SKM-1 (cell line): ENCODE measurements around the gene STK17B.
A peak's percentile ranks its signal among the peaks of the same experiment; 100 is the strongest.

Source experiments
- DNase-seq: peaks from one replicate; lab custom pipeline; 2025; ENCODE audit not compliant: unreplicated experiment; lab: John Stamatoyannopoulos, UW

The STK17B gene

GRCh38 chr2:196184921-196185320, 13.5 kb upstream of the STK17B start:
- no peak for DNase-seq

- no peak for DNase-seq
These were observed 12.3 kb upstream of the STK17B start for GRCh38 chr2:196183528-196184231.

GRCh38 chr2:196183172-196183473, 11.7 kb upstream of the STK17B start:
- no peak for DNase-seq

- no peak for DNase-seq
These were observed 11.2 kb upstream of the STK17B start for GRCh38 chr2:196182439-196183171.

GRCh38 chr2:196181484-196181883, 10.1 kb upstream of the STK17B start:
- no peak for DNase-seq

DNA sequence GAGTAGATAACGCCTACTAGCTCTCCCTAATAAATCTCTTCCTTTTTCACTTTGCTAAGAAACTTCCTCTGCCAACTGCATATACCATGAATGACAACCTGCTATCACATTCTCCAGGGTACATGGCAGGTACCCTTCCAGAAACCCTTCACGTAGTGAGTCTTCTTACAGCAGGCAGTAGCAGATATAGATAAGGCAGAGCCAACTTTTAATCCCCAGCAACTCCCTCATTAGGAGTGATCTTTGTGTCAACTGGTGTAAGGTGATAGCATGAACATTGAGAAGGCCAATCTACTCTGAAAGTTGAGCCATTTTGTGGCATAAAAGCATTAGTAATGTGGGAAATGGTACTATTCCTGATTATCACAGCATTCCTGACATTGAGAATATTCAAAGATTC, 5.7 kb upstream of the STK17B start:
- no peak for DNase-seq

DNA sequence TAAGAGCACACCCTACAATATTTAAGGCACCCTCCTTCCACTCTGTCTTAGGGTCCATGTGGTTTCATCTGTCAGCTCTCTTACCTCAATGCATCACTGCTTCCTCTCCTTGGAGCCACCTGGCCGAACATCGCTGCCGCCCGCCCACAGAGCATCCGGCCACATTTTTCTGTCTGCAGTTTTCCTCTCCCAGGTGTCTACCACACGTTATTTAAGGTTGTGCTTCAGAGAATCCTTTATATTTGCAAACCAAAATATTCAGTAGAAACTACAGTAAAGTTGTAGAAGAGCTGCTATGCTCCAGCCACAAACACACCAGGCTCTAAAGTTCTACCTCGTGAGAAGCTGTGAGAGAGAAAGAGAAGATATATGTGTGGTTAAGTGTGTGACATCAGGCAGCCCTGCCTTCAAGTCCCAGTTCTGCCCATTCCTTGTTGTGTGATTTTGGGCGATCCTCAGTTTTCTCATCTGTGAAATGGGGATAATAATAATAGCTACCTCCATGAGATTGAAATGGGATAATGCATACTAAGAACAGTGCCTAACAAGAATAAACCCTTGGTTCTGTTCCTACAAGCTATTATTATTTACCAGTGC, 4.9 kb upstream of the STK17B start:
- DNase-seq, result no peak

DNA sequence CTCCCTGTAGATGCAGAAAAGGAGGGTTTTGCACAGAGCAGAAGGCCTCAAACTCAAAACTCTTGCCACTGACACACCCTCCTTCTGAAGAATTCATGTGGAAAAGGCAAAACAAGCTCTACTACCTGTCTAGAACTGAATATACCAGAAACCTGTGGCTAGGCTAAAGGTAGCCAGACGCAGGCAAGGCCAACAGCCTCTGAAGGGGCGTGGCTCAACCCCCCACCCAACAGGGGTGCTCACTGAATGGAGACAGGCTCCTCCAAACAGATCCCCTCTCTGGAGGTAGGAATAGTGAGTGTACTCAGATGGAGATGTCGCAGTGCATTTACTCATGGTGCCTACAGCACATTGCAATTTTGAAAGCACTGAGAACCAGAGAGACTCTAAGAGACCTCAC, 3.0 kb upstream of the STK17B start:
- DNase-seq, result no peak

GRCh38 chr2:196173505-196173904, 2.1 kb upstream of the STK17B start:
- no peak for DNase-seq

DNA sequence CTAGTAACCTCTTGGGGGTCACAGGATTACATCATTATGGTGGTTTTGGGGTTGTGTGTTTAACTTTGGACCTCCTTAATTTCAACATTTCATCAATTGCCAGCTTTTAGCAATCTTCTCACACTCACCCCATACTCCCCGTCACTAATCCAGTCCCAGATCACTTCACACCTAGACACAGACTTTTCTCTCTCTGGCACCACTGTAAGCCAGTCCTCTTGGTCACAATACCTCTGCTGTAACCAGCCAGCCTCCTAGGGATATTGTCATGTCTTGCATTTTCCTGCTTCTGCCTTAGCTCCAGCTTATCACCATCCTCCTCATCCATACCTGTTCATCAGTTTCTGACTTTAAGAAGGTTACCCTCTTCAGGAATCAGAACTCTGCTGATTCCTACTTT, 1.6 kb upstream of the STK17B start:
- DNase-seq, result no peak

- DNase-seq, result no peak
These were observed 568 bp upstream of the STK17B start for GRCh38 chr2:196171946-196172345.

- no peak for DNase-seq
These were observed 651 bp downstream of the STK17B start for GRCh38 chr2:196170606-196171247.

DNA sequence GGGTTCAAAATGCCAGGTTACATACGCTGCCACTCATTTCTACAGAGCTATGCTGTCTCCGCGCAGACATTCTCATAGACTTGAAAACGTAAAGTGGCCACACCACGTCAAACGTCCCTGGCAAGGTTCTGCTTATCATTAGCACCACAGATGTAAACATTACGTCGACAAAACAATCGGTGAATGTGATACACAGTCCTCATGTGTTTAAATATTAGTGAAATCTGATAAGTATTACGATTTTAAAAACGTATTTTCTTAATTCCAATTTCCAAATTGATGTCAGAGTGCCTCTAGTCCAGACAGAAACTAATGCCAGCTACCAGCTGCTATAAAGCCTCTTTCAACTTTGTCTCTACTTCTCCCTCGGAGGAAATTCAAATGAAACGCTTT, 1.2 kb downstream of the STK17B start:
- DNase-seq, result peak; percentile 40

GRCh38 chr2:196169516-196169915, 1.9 kb downstream of the STK17B start:
- peak; percentile 15 for DNase-seq

DNA sequence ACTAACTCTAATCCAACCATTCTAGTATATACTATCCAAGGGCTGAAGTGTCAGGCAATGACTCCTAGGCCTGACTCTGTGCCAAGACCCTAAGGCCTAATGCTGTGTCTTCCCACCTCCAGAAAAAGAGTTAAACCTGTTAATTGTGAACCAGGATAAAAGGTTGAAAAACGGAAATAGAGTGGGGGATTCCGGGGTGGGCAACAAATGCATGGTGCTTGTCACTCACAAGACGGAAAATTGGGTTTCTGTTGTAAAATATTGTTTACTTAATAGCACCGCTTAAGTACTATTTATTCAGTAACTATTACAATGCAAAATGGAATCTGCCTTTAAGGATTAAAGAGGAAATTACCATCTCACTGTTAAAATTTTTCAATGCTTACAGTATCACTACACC, 3.2 kb downstream of the STK17B start:
- DNase-seq, result no peak

GRCh38 chr2:196167666-196168065, 3.7 kb downstream of the STK17B start:
- DNase-seq, result no peak

DNA sequence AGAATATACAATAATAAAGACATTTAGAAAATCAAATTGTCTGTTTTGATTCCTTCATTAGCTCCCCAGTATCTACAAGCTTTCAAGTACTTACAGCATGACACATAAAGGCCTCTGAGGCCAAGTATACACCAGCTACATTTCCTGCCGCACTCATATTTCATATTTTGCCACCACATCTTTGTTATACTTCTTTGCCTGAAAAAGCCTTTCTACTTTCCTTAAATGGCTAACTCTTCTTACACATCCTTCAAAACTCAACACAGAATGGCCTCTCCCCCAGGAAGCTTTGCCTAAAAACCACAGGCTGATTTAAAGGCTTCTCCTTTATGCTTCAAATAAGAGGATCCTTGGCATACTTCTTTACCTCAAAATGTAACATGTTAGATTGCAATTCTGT, 4.5 kb downstream of the STK17B start:
- DNase-seq, result peak; percentile 17

DNA sequence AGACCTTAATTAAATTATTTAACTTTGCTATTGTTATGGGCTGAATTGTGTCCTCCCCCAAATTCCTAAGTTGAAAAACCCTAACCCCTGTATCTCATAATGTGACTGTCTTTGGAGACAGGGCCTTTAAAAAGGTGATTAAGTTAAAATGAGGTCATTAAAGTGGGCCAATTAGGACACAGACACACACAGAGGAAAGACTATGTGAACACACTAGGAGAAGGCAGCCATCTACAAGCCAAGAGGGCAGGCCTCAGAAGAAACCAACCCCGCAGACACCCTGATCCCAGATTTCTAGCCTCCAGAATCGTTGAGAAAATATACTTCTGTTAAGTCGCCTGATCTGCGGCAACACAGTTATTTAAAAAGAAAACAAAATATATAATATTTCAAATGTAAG, 6.4 kb downstream of the STK17B start:
- DNase-seq, result no peak

GRCh38 chr2:196163285-196163684, 8.1 kb downstream of the STK17B start:
- DNase-seq, result no peak

DNA sequence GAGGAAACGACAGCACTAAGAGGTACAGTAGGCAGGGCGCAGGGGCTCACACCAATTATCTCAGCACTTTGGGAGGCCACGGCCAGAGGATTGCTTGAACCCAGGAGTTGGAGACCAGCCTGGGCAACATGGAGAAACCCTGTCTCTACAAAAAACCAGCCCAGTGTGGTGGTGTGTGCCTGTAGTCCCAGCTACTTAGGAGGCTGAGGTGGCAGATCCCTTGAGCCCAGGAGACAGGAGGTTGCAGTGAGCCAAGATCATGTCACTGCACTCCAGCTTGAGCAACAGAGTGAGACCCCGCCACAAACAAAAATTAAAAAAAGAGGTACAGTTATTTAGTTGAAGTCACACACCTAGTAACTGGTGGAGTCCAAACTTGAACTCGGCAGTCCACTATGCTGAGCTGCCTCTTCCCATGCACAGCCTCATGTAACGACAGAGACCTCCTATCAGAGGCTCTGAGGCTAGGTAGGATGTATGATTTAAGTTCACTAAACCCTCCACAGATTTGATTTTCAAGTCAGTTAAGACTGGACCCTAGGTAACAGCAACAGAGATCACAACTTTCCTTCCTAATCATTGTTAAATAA, 8.7 kb downstream of the STK17B start:
- no peak for DNase-seq

- DNase-seq, result peak; percentile 17
These were observed 10.4 kb downstream of the STK17B start for GRCh38 chr2:196160946-196161345.

- DNase-seq, result peak; percentile 94
These were observed 11.3 kb downstream of the STK17B start for GRCh38 chr2:196160101-196160500.
